Tibial nerve (tissue), 4 donors: ENCODE data around the gene ZNF865.

ENCODE experiments used
- EP300 ChIP-seq, 2 donors: sonication (generic); formaldehyde crosslinking; IDR thresholded peaks; one replicate each; pipeline ENCODE4 v1.6.1; 2017; ENCODE audit warnings: antibody characterized with exemption in 2 of 2, mild to moderate bottlenecking in 1 of 2
- POLR2A ChIP-seq, 2 donors: fragments of 450-650 bp; IDR thresholded peaks; one replicate each; pipeline ENCODE4 v1.6.1; 2017; ENCODE audit warnings: antibody characterized with exemption in 2 of 2, mild to moderate bottlenecking in 2 of 2, moderate library complexity in 2 of 2
- TF ChIP-seq, protein P1 (sequence below), 5 experiments: fragments of 200-600 bp in 3 of 5; fragments of 450-650 bp in 2 of 5; sonication (generic) in 3 of 5; IDR thresholded peaks; one replicate each; pipeline ENCODE4 v1.5.1; 2016 to 2019; ENCODE audit warnings: antibody characterized with exemption in 5 of 5, mild to moderate bottlenecking in 3 of 5, moderate library complexity in 2 of 5

DNA sequence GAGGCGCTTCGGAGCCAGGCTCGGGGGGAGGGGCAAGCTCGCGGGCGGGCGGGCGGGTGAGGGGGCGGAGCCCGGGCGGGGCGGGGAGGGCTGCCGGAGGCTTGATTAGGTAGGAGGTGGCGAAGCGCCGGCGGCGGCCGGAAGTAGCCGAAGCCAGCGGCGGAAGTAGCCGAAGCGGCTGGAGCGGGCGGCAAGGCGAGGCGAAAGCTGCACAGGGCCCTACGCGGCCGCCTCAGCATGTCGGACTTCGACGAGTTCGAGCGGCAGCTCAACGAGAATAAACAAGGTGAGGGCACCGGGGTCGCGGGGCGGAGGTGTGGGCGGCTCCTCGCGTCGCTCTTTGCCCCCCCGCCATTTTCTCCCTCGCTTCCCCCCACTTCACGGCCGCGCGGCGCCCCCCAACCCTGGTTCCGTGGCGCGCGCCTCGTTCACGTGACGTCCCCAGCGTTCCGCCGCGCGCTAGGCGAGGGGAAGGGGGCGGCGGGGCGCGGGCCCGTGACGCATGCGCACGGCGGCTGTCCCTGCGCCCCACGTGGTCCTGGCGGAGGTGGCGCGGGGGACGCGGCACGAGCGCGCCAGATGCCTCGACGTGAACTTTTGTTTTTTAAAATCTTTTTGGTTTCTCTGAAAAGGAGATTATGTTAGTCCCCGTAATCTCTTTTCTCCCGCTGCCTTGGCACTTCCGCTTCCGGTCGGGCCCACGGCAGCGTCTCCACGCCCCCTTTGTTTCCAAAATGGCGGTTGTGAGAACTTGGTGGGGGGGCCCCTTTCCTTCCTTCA lies 49.6 kb downstream of the ZNF865 start, which contains the start of gene U2AF2:
- TF ChIP-seq, protein P1, sequence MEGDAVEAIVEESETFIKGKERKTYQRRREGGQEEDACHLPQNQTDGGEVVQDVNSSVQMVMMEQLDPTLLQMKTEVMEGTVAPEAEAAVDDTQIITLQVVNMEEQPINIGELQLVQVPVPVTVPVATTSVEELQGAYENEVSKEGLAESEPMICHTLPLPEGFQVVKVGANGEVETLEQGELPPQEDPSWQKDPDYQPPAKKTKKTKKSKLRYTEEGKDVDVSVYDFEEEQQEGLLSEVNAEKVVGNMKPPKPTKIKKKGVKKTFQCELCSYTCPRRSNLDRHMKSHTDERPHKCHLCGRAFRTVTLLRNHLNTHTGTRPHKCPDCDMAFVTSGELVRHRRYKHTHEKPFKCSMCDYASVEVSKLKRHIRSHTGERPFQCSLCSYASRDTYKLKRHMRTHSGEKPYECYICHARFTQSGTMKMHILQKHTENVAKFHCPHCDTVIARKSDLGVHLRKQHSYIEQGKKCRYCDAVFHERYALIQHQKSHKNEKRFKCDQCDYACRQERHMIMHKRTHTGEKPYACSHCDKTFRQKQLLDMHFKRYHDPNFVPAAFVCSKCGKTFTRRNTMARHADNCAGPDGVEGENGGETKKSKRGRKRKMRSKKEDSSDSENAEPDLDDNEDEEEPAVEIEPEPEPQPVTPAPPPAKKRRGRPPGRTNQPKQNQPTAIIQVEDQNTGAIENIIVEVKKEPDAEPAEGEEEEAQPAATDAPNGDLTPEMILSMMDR (IDR thresholded peaks at IDR 0.05): peak in 1 of 5 experiments; percentile 35
- peak in 1 of 2 donors; percentile 69 for TF ChIP-seq POLR2A (IDR thresholded peaks at IDR 0.05)
- peak in 1 of 2 donors; percentile 83 for TF ChIP-seq EP300 (IDR thresholded peaks at IDR 0.05)
